ENCODE measurements around the gene TAS2R40.

The TAS2R40 gene

GRCh38 chr7:143227806-143228205, 6.0 kb downstream of the TAS2R40 start:
- Histone ChIP-seq H4K20me1 (ENCODE audit: low read depth, low read length) (no peaks in the 10 kb centered on the region), H3K9me3 (ENCODE audit: insufficient read depth, low read length) (no peaks in the 10 kb centered on the region), H3K4me2 (ENCODE audit: low read depth, low read length, poor library complexity, severe bottlenecking) (no peak overlapping the region), H3K4me3 (ENCODE audit: insufficient read depth, low read length, poor library complexity, severe bottlenecking) (no peak overlapping the region), H2AFZ (ENCODE audit: low read depth, low read length, severe bottlenecking) (no peak overlapping the region), H3F3A (ENCODE audit: insufficient read depth) (no peaks in the 10 kb centered on the region), H3K36me3 (ENCODE audit: low read length) (no peaks in the 10 kb centered on the region), H3K79me2 (ENCODE audit: insufficient read depth, low read length) (no peaks in the 10 kb centered on the region), H3K27ac (ENCODE audit: low read depth, low read length) (no peak overlapping the region), H3K27me3 (ENCODE audit: low read length) (peaks cover 2% of the 10 kb centered on the region; the same call in 1 of the 2 replicates), H3K9ac (ENCODE audit: low read length) (no peak overlapping the region), H3K9me2 (replicated peaks; ENCODE audit: insufficient read depth, low read length) (no peaks in the 10 kb centered on the region)
- TF ChIP-seq EZH2phosphoT487 (conservative IDR thresholded peaks at IDR 0.05; ENCODE audit: low read length) (no peak), CTCF (IDR thresholded peaks at IDR 0.05; ENCODE audit: insufficient read depth, low read length, poor library complexity, severe bottlenecking) (no peak)

GRCh38 chr7:143229054-143229790, 7.4 kb downstream of the TAS2R40 start:
- TF ChIP-seq EZH2phosphoT487 (conservative IDR thresholded peaks at IDR 0.05; ENCODE audit: low read length) (no peak), CTCF (IDR thresholded peaks at IDR 0.05; ENCODE audit: insufficient read depth, low read length, poor library complexity, severe bottlenecking) (no peak)
- Histone ChIP-seq H3K9me3 (ENCODE audit: insufficient read depth, low read length) (no peaks in the 10 kb centered on the region), H3K4me2 (ENCODE audit: low read depth, low read length, poor library complexity, severe bottlenecking) (no peak overlapping the region), H4K20me1 (ENCODE audit: low read depth, low read length) (no peaks in the 10 kb centered on the region), H3K9me2 (replicated peaks; ENCODE audit: insufficient read depth, low read length) (no peaks in the 10 kb centered on the region), H3K27me3 (ENCODE audit: low read length) (peaks cover 2% of the 10 kb centered on the region; the same call in 1 of the 2 replicates), H2AFZ (ENCODE audit: low read depth, low read length, severe bottlenecking) (no peak overlapping the region), H3K27ac (ENCODE audit: low read depth, low read length) (no peak overlapping the region), H3F3A (ENCODE audit: insufficient read depth) (no peaks in the 10 kb centered on the region), H3K4me3 (ENCODE audit: insufficient read depth, low read length, poor library complexity, severe bottlenecking) (no peak overlapping the region), H3K36me3 (ENCODE audit: low read length) (no peaks in the 10 kb centered on the region), H3K9ac (ENCODE audit: low read length) (no peak overlapping the region), H3K79me2 (ENCODE audit: insufficient read depth, low read length) (no peaks in the 10 kb centered on the region)

- Histone ChIP-seq H3K4me3 (ENCODE audit: insufficient read depth, low read length, poor library complexity, severe bottlenecking) (no peak overlapping the region), H3K9me2 (replicated peaks; ENCODE audit: insufficient read depth, low read length) (no peaks in the 10 kb centered on the region), H3K36me3 (ENCODE audit: low read length) (no peaks in the 10 kb centered on the region), H3K4me2 (ENCODE audit: low read depth, low read length, poor library complexity, severe bottlenecking) (no peak overlapping the region), H3K79me2 (ENCODE audit: insufficient read depth, low read length) (no peaks in the 10 kb centered on the region), H3K9me3 (ENCODE audit: insufficient read depth, low read length) (no peaks in the 10 kb centered on the region), H4K20me1 (ENCODE audit: low read depth, low read length) (no peaks in the 10 kb centered on the region), H3K27ac (ENCODE audit: low read depth, low read length) (no peak overlapping the region), H3K9ac (ENCODE audit: low read length) (no peak overlapping the region), H2AFZ (ENCODE audit: low read depth, low read length, severe bottlenecking) (no peak overlapping the region), H3K27me3 (ENCODE audit: low read length) (peaks cover 2% of the 10 kb centered on the region; the same call in 1 of the 2 replicates), H3F3A (ENCODE audit: insufficient read depth) (no peaks in the 10 kb centered on the region)
- no peak for TF ChIP-seq CTCF (IDR thresholded peaks at IDR 0.05; ENCODE audit: insufficient read depth, low read length, poor library complexity, severe bottlenecking)
- TF ChIP-seq EZH2phosphoT487 (conservative IDR thresholded peaks at IDR 0.05; ENCODE audit: low read length), result no peak
Observed at GRCh38 chr7:143230602-143231457, 9.0 kb downstream of the TAS2R40 start.
